H9 (cell line): ENCODE measurements around the gene SLC41A1. TPM values are rescaled to one million over a fixed set of nuclear protein-coding genes. Genes with fewer than 3 reads are reported as not detected.

Experiments used
- DNase-seq: peaks from one replicate; pipeline ENCODE4 v3.0.0-alpha.2; 2017
- H2AFZ ChIP-seq: one replicate; pipeline ENCODE4 v1.6.1; 2013; ENCODE audit warnings: mild to moderate bottlenecking, low read length, control low read depth, moderate library complexity
- H2AK5ac ChIP-seq: 2 replicates; pipeline ENCODE4 v1.6.1; 2013; ENCODE audit warnings: low read length, control low read depth, mixed read lengths; ENCODE audit not compliant: insufficient read length
- H2BK120ac ChIP-seq: one replicate; pipeline ENCODE4 v1.6.1; 2013; ENCODE audit warnings: low read depth, mild to moderate bottlenecking, low read length, control low read depth, inconsistent platforms; ENCODE audit not compliant: poor library complexity, severe bottlenecking
- H2BK12ac ChIP-seq: 2 replicates; pipeline ENCODE4 v1.6.1; 2013; ENCODE audit warnings: low read length, control low read depth, mixed read lengths, low read depth; ENCODE audit not compliant: insufficient read length
- H2BK15ac ChIP-seq: 2 replicates; pipeline ENCODE4 v1.6.1; 2013; ENCODE audit warnings: low read depth, low read length, control low read depth
- H2BK20ac ChIP-seq: one replicate; pipeline ENCODE4 v1.6.1; 2013; ENCODE audit warnings: low read depth, mild to moderate bottlenecking, low read length, control low read depth, inconsistent platforms; ENCODE audit not compliant: poor library complexity, severe bottlenecking
- H2BK5ac ChIP-seq: 2 replicates; pipeline ENCODE4 v1.6.1; 2013; ENCODE audit warnings: low read length, control low read depth, mixed read lengths; ENCODE audit not compliant: insufficient read length
- H3K14ac ChIP-seq: 2 replicates; pipeline ENCODE4 v1.6.1; 2013; ENCODE audit warnings: low read length, control low read depth; ENCODE audit not compliant: insufficient read depth
- H3K18ac ChIP-seq: 2 replicates; pipeline ENCODE4 v1.6.1; 2013; ENCODE audit warnings: low read depth, mild to moderate bottlenecking, mixed read lengths, low read length, control low read depth; ENCODE audit not compliant: insufficient read length
- H3K23ac ChIP-seq: 2 replicates; pipeline ENCODE4 v1.6.1; 2013; ENCODE audit warnings: low read length, control low read depth, mixed read lengths, low read depth; ENCODE audit not compliant: insufficient read length
- H3K23me2 ChIP-seq: 2 replicates; pipeline ENCODE4 v1.6.1; 2013; ENCODE audit warnings: low read depth, mild to moderate bottlenecking, mixed read lengths, low read length, control low read depth; ENCODE audit not compliant: insufficient read length, poor library complexity, severe bottlenecking
- H3K27ac ChIP-seq: 2 replicates; pipeline ENCODE4 v1.5.1; 2013; ENCODE audit warnings: low read length, control low read depth, mixed read lengths, low read depth; ENCODE audit not compliant: insufficient read length
- H3K27me3 ChIP-seq: 2 replicates; pipeline ENCODE4 v1.6.1; 2013; ENCODE audit warnings: low read length, control low read depth, inconsistent platforms; ENCODE audit not compliant: insufficient read depth
- H3K4ac ChIP-seq: 2 replicates; pipeline ENCODE4 v1.6.1; 2013; ENCODE audit warnings: low read depth, mild to moderate bottlenecking, control low read depth, inconsistent platforms, low read length, moderate library complexity
- H3K4me1 ChIP-seq: 2 replicates; pipeline ENCODE4 v1.6.1; 2013; ENCODE audit warnings: low read length, control low read depth, inconsistent platforms; ENCODE audit not compliant: insufficient read depth
- H3K4me2 ChIP-seq: 2 replicates; pipeline ENCODE4 v1.6.1; 2013; ENCODE audit warnings: low read length, control low read depth, mixed read lengths; ENCODE audit not compliant: insufficient read length, insufficient read depth
- H3K56ac ChIP-seq: 2 replicates; pipeline ENCODE4 v1.6.1; 2013; ENCODE audit warnings: low read depth, mild to moderate bottlenecking, mixed read lengths, low read length, control low read depth; ENCODE audit not compliant: insufficient read length
- H3K79me1 ChIP-seq: 2 replicates; pipeline ENCODE4 v1.6.1; 2013; ENCODE audit warnings: low read depth, mild to moderate bottlenecking, moderate library complexity, low read length, control low read depth, inconsistent platforms; ENCODE audit not compliant: insufficient read depth, poor library complexity, severe bottlenecking
- H3K79me2 ChIP-seq: 2 replicates; pipeline ENCODE4 v1.6.1; 2013; ENCODE audit warnings: low read length, control low read depth, inconsistent platforms; ENCODE audit not compliant: insufficient read depth
- H3K9ac ChIP-seq: 2 replicates; pipeline ENCODE4 v1.6.1; 2013; ENCODE audit warnings: low read length, control low read depth, mixed read lengths; ENCODE audit not compliant: insufficient read length; ENCODE audit errors: extremely low read depth
- H3K9me3 ChIP-seq: one replicate; pipeline ENCODE4 v1.6.1; 2013; ENCODE audit warnings: low read depth, low read length, inconsistent platforms; ENCODE audit not compliant: control insufficient read depth
- H3T11ph ChIP-seq: one replicate; pipeline ENCODE4 v1.6.1; 2013; ENCODE audit warnings: mild to moderate bottlenecking, low read length, control low read depth, inconsistent platforms
- H4K20me1 ChIP-seq: one replicate; pipeline ENCODE4 v1.6.1; 2013; ENCODE audit not compliant: control insufficient read depth, insufficient read length, insufficient read depth
- H4K5ac ChIP-seq: 2 replicates; pipeline ENCODE4 v1.6.1; 2013; ENCODE audit warnings: low read depth, mild to moderate bottlenecking, mixed read lengths, low read length, control low read depth; ENCODE audit not compliant: insufficient read length
- H4K8ac ChIP-seq: replicated peaks from 2 replicates; pipeline ENCODE4 v1.6.1; 2013; ENCODE audit warnings: low read length, control low read depth, mixed read lengths, low read depth; ENCODE audit not compliant: insufficient read length
- H4K91ac ChIP-seq: 2 replicates; pipeline ENCODE4 v1.6.1; 2013; ENCODE audit warnings: low read depth, mild to moderate bottlenecking, moderate library complexity, mixed read lengths, low read length, control low read depth; ENCODE audit not compliant: insufficient read length
- H3K27ac Mint-ChIP-seq, 3 experiments: 2 replicates in 2 of 3; 3 replicates in 1 of 3; pipeline ENCODE4 v1.8.0; 2020 to 2021; ENCODE audit warnings: mixed read lengths in 3 of 3, mild to moderate bottlenecking in 1 of 3, moderate library complexity in 1 of 3
- H3K27me3 Mint-ChIP-seq: 2 replicates; pipeline ENCODE4 v1.8.0; 2021; ENCODE audit warnings: low read depth, mild to moderate bottlenecking, moderate library complexity, mixed read lengths
- H3K36me3 Mint-ChIP-seq, 3 experiments: 2 replicates in 2 of 3; 3 replicates in 1 of 3; pipeline ENCODE4 v1.8.0; 2020 to 2021; ENCODE audit warnings: low read depth in 3 of 3, mixed read lengths in 3 of 3; ENCODE audit not compliant: insufficient read depth in 1 of 3
- H3K4me1 Mint-ChIP-seq, 2 experiments: 2 replicates each; pipeline ENCODE4 v1.8.0; 2020; ENCODE audit warnings: mixed read lengths in 2 of 2
- H3K4me3 Mint-ChIP-seq, 2 experiments: 2 replicates in 1 of 2; 3 replicates in 1 of 2; pipeline ENCODE4 v1.8.0; 2020 to 2021; ENCODE audit warnings: mild to moderate bottlenecking in 2 of 2, mixed read lengths in 2 of 2, moderate library complexity in 1 of 2
- H3K9me3 Mint-ChIP-seq, 2 experiments: 2 replicates in 1 of 2; 3 replicates in 1 of 2; pipeline ENCODE4 v1.8.0; 2020; ENCODE audit warnings: mild to moderate bottlenecking in 2 of 2, mixed read lengths in 2 of 2, moderate library complexity in 1 of 2
- total RNA-seq: library from RNA; stranded (reverse); gene quantifications from 2 replicates; pipeline ENCODE4 v1.2.1, GENCODE V29; 2021
- TF ChIP-seq, protein P1 (sequence below): fragments of 200-600 bp; sonication (generic); conservative IDR thresholded peaks from 3 replicates; pipeline ENCODE4 v1.8.0; 2021; ENCODE audit warnings: antibody characterized with exemption, mild to moderate bottlenecking

The SLC41A1 gene
- total RNA-seq, 1 experiment from 2014 or later, result 18.2 TPM

DNA sequence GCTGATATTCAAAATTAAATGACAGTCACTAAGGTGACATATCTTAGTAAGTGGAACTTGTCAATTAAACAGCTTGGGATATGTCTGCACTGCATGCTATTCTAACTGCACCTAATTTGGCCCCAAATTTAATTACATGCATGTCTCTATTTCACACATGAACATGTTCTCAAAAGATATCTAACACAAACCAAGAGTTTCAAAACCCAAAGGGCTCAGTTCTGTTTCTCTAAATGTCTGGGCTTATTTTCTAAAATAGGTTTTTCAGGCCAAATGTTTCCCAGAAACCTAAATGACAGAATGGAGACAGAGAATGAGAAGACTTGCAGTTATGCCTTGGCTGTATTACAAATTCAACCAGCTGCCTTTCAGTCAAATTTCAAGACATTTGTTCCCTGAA lies 49.0 kb downstream of the SLC41A1 start:
- Histone ChIP-seq H3K14ac (no peak overlapping the region), H2BK12ac (no peak overlapping the region), H4K20me1 (no peaks in the 10 kb centered on the region), H2BK120ac (no peak overlapping the region), H4K8ac (no peak overlapping the region), H3K9me3 (no peaks in the 10 kb centered on the region), H3K27ac (no peak overlapping the region), H2BK20ac (no peak overlapping the region), H3K79me1 (no peaks in the 10 kb centered on the region), H3K4ac (no peak overlapping the region), H3T11ph (no peak overlapping the region), H3K27me3 (no peaks in the 10 kb centered on the region), H3K23ac (no peak overlapping the region), H4K91ac (no peak overlapping the region), H3K79me2 (no peaks in the 10 kb centered on the region), H4K5ac (no peak overlapping the region), H3K4me1 (no peaks in the 10 kb centered on the region), H2BK5ac (no peak overlapping the region), H3K56ac (no peak overlapping the region), H3K23me2 (no peaks in the 10 kb centered on the region), H3K4me2 (no peak overlapping the region), H2BK15ac (no peak overlapping the region), H3K18ac (no peak overlapping the region), H2AFZ (no peak overlapping the region), H2AK5ac (no peak overlapping the region), H3K9ac (no peak overlapping the region)
- Mint-ChIP-seq H3K27ac (no peak overlapping the region), H3K4me1 (peaks cover 0 to 6% of the 10 kb centered on the region in 2 experiments; a peak in 2 of 4 replicates), H3K36me3 (no peaks in the 10 kb centered on the region), H3K27me3 (no peaks in the 10 kb centered on the region; the same call in 1 of the 2 replicates), H3K9me3 (no peaks in the 10 kb centered on the region; a peak in 1 of 5 replicates), H3K4me3 (no peak overlapping the region)
- TF ChIP-seq, protein P1, sequence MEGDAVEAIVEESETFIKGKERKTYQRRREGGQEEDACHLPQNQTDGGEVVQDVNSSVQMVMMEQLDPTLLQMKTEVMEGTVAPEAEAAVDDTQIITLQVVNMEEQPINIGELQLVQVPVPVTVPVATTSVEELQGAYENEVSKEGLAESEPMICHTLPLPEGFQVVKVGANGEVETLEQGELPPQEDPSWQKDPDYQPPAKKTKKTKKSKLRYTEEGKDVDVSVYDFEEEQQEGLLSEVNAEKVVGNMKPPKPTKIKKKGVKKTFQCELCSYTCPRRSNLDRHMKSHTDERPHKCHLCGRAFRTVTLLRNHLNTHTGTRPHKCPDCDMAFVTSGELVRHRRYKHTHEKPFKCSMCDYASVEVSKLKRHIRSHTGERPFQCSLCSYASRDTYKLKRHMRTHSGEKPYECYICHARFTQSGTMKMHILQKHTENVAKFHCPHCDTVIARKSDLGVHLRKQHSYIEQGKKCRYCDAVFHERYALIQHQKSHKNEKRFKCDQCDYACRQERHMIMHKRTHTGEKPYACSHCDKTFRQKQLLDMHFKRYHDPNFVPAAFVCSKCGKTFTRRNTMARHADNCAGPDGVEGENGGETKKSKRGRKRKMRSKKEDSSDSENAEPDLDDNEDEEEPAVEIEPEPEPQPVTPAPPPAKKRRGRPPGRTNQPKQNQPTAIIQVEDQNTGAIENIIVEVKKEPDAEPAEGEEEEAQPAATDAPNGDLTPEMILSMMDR, result no peak
- DNase-seq, result no peak
